NCI-H748 (cell line): ENCODE data around the gene CHAF1A.

Experiments used
- DNase-seq: peaks from one replicate; lab custom pipeline; 2025; ENCODE audit not compliant: unreplicated experiment; lab: John Stamatoyannopoulos, UW

The CHAF1A gene

GRCh38 chr19:4403005-4403761, 743 bp downstream of the CHAF1A start:
- no peak for DNase-seq

GRCh38 chr19:4405977-4406376, 3.5 kb downstream of the CHAF1A start:
- no peak for DNase-seq

- DNase-seq: no peak
These were observed 4.2 kb downstream of the CHAF1A start for GRCh38 chr19:4406626-4407025.

GRCh38 chr19:4409123-4409933, 6.9 kb downstream of the CHAF1A start:
- no peak for DNase-seq

- DNase-seq: no peak
These were observed 11.1 kb downstream of the CHAF1A start for GRCh38 chr19:4413588-4413987.

GRCh38 chr19:4414144-4414799, 11.8 kb downstream of the CHAF1A start:
- DNase-seq: no peak

GRCh38 chr19:4414800-4415321, 12.4 kb downstream of the CHAF1A start:
- no peak for DNase-seq

- no peak for DNase-seq
These were observed 12.9 kb downstream of the CHAF1A start for GRCh38 chr19:4415352-4415751.

- DNase-seq: no peak
These were observed 13.8 kb downstream of the CHAF1A start for GRCh38 chr19:4416268-4416667.

GRCh38 chr19:4423416-4424126, 21.1 kb downstream of the CHAF1A start:
- DNase-seq: no peak

- DNase-seq: no peak
These were observed 23.1 kb downstream of the CHAF1A start for GRCh38 chr19:4425537-4425936.

- DNase-seq: no peak
These were observed 26.0 kb downstream of the CHAF1A start for GRCh38 chr19:4428326-4428975.

GRCh38 chr19:4429256-4429655, 26.8 kb downstream of the CHAF1A start:
- no peak for DNase-seq

- DNase-seq: no peak
These were observed 27.3 kb downstream of the CHAF1A start for GRCh38 chr19:4429771-4430171.

- DNase-seq: no peak
These were observed 28.3 kb downstream of the CHAF1A start for GRCh38 chr19:4430760-4431159.

GRCh38 chr19:4431296-4431695, 28.9 kb downstream of the CHAF1A start:
- DNase-seq: no peak

GRCh38 chr19:4431808-4432674, 29.6 kb downstream of the CHAF1A start:
- DNase-seq: no peak

- DNase-seq: no peak
These were observed 30.6 kb downstream of the CHAF1A start for GRCh38 chr19:4432918-4433506.

- no peak for DNase-seq
These were observed 32.0 kb downstream of the CHAF1A start for GRCh38 chr19:4434391-4434790.
